ENCODE results near the gene UCN2.

- no peak for TF ChIP-seq RFX5 (IDR thresholded peaks at IDR 0.05; ENCODE audit: borderline replicate concordance, low read depth, low read length)
- no peak for TF ChIP-seq CTCF (IDR thresholded peaks at IDR 0.05; ENCODE audit: control extremely low read depth in 1 of 3, insufficient read depth in 1 of 3, low read depth in 1 of 3, low read length in 3 of 3)
- no peak for TF ChIP-seq POLR2A (IDR thresholded peaks at IDR 0.05; ENCODE audit: control extremely low read depth in 1 of 2, low read depth in 2 of 2, low read length in 2 of 2)
- no peak for TF ChIP-seq EP300 (IDR thresholded peaks at IDR 0.05; ENCODE audit: borderline replicate concordance in 1 of 2, low read depth in 2 of 2, low read length in 2 of 2)
- no peak for TF ChIP-seq JUN (IDR thresholded peaks at IDR 0.05; ENCODE audit: low read depth, low read length)
- TF ChIP-seq POU5F1 (IDR thresholded peaks at IDR 0.05; ENCODE audit: low read depth, low read length): no peak
- TF ChIP-seq SIRT6 (IDR thresholded peaks at IDR 0.05; ENCODE audit: low read length): no peak
- no peak for TF ChIP-seq BCL11A (IDR thresholded peaks at IDR 0.05; ENCODE audit: low read depth in 2 of 2, low read length in 2 of 2)
These were observed 10.5 kb upstream of the UCN2 start for GRCh38 chr3:48573973-48574585.

All from H1 (cell line).